Astrocyte (in vitro differentiated cells and primary cell): ENCODE measurements around the gene KLF15. TPM values are rescaled to one million over a fixed set of nuclear protein-coding genes. Genes with fewer than 3 reads are reported as not detected.
A peak's percentile ranks its signal among the peaks of the same experiment; 100 is the strongest.

Experiments
- DNase-seq: peaks from one replicate; pipeline ENCODE4 v3.0.0-alpha.2; 2010; ENCODE audit warnings: low read depth
- FAIRE-seq: peaks from 2 replicates; lab custom pipeline; 2011; peaks lifted over from hg19 to GRCh38; lab: Jason Lieb, UNC
- H2AFZ ChIP-seq: 2 replicates; pipeline ENCODE4 v1.6.0; 2012; ENCODE audit warnings: low read depth, low read length, inconsistent platforms
- H3K27ac ChIP-seq: 2 replicates; pipeline ENCODE4 v1.5.1; 2011; ENCODE audit warnings: low read depth, low read length, inconsistent platforms
- H3K27me3 ChIP-seq: 2 replicates; pipeline ENCODE4 v1.6.0; 2011; ENCODE audit warnings: low read length, inconsistent platforms; ENCODE audit not compliant: insufficient read depth
- H3K36me3 ChIP-seq: 2 replicates; pipeline ENCODE4 v1.5.1; 2011; ENCODE audit warnings: low read length, inconsistent platforms; ENCODE audit not compliant: insufficient read depth
- H3K4me1 ChIP-seq: 2 replicates; pipeline ENCODE4 v1.5.1; 2011; ENCODE audit warnings: low read length, inconsistent platforms; ENCODE audit not compliant: insufficient read depth
- H3K4me2 ChIP-seq: 2 replicates; pipeline ENCODE4 v1.6.0; 2012; ENCODE audit warnings: low read length, inconsistent platforms
- H3K4me3 ChIP-seq: 2 replicates; pipeline ENCODE4 v1.5.1; 2011; ENCODE audit warnings: low read depth, mild to moderate bottlenecking, low read length, inconsistent platforms; ENCODE audit not compliant: insufficient read depth
- H3K79me2 ChIP-seq: 2 replicates; pipeline ENCODE4 v1.6.0; 2012; ENCODE audit warnings: mild to moderate bottlenecking, low read length, inconsistent platforms; ENCODE audit not compliant: insufficient read depth
- H3K9ac ChIP-seq: 2 replicates; pipeline ENCODE4 v1.6.0; 2012; ENCODE audit warnings: mild to moderate bottlenecking, low read length, inconsistent platforms
- H3K9me3 ChIP-seq: 2 replicates; pipeline ENCODE4 v1.5.1; 2012; ENCODE audit warnings: low read depth, mild to moderate bottlenecking, low read length, inconsistent platforms; ENCODE audit not compliant: insufficient read depth
- H4K20me1 ChIP-seq: 2 replicates; pipeline ENCODE4 v1.6.0; 2012; ENCODE audit warnings: low read length, inconsistent platforms; ENCODE audit not compliant: insufficient read depth
- H3K27ac Mint-ChIP-seq: one replicate; pipeline ENCODE4 v1.8.0; 2021; ENCODE audit warnings: mild to moderate bottlenecking, mixed read lengths; ENCODE audit not compliant: unreplicated experiment
- H3K27me3 Mint-ChIP-seq: one replicate; pipeline ENCODE4 v1.8.0; 2021; ENCODE audit warnings: low read depth, mixed read lengths; ENCODE audit not compliant: unreplicated experiment
- H3K36me3 Mint-ChIP-seq: one replicate; pipeline ENCODE4 v1.8.0; 2021; ENCODE audit warnings: low read depth, mixed read lengths; ENCODE audit not compliant: unreplicated experiment
- H3K4me1 Mint-ChIP-seq: one replicate; pipeline ENCODE4 v1.8.0; 2021; ENCODE audit warnings: low read depth, mixed read lengths; ENCODE audit not compliant: unreplicated experiment
- H3K4me3 Mint-ChIP-seq: one replicate; pipeline ENCODE4 v1.8.0; 2021; ENCODE audit warnings: mild to moderate bottlenecking, moderate library complexity, mixed read lengths; ENCODE audit not compliant: unreplicated experiment
- H3K9me3 Mint-ChIP-seq: one replicate; pipeline ENCODE4 v1.8.0; 2021; ENCODE audit warnings: mild to moderate bottlenecking, mixed read lengths; ENCODE audit not compliant: unreplicated experiment
- EZH2 ChIP-seq: IDR thresholded peaks from 2 replicates; pipeline ENCODE4 v1.6.1; 2012; ENCODE audit warnings: mild to moderate bottlenecking, low read length, inconsistent platforms; ENCODE audit not compliant: insufficient read depth
- total RNA-seq: library from RNA; stranded (reverse); gene quantifications from 2 replicates; pipeline ENCODE4 v1.2.1, GENCODE V29; 2021
- TF ChIP-seq, protein P1 (sequence below): IDR thresholded peaks from 2 replicates; pipeline ENCODE4 v1.5.1; 2011; ENCODE audit warnings: low read depth, mild to moderate bottlenecking, inconsistent platforms, low read length, moderate library complexity; ENCODE audit not compliant: insufficient read depth

Gene KLF15
- total RNA-seq, 1 donor from 2014 or later: 0.34 TPM

GRCh38 chr3:126390201-126390600 is 33.0 kb upstream of the KLF15 start:
- H3K9me3 ChIP-seq: no peaks in the 10 kb centered on the region
- H3K36me3 Mint-ChIP-seq: no peaks in the 10 kb centered on the region
- no peaks in the 10 kb centered on the region for H3K36me3 ChIP-seq
- no peak overlapping the region for H3K4me3 ChIP-seq
- H3K9ac ChIP-seq: no peak overlapping the region
- no peak overlapping the region for H3K4me2 ChIP-seq
- no peaks in the 10 kb centered on the region for H4K20me1 ChIP-seq
- H3K4me1 Mint-ChIP-seq: peaks cover 2% of the 10 kb centered on the region
- peaks cover 56% of the 10 kb centered on the region for H3K27me3 Mint-ChIP-seq
- H3K27me3 ChIP-seq: peaks cover 30% of the 10 kb centered on the region
- no peak overlapping the region for H3K27ac ChIP-seq
- H2AFZ ChIP-seq: no peak overlapping the region
- no peak overlapping the region for H3K27ac Mint-ChIP-seq
- H3K9me3 Mint-ChIP-seq: peaks cover 4% of the 10 kb centered on the region
- TF ChIP-seq, protein P1, sequence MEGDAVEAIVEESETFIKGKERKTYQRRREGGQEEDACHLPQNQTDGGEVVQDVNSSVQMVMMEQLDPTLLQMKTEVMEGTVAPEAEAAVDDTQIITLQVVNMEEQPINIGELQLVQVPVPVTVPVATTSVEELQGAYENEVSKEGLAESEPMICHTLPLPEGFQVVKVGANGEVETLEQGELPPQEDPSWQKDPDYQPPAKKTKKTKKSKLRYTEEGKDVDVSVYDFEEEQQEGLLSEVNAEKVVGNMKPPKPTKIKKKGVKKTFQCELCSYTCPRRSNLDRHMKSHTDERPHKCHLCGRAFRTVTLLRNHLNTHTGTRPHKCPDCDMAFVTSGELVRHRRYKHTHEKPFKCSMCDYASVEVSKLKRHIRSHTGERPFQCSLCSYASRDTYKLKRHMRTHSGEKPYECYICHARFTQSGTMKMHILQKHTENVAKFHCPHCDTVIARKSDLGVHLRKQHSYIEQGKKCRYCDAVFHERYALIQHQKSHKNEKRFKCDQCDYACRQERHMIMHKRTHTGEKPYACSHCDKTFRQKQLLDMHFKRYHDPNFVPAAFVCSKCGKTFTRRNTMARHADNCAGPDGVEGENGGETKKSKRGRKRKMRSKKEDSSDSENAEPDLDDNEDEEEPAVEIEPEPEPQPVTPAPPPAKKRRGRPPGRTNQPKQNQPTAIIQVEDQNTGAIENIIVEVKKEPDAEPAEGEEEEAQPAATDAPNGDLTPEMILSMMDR: no peak
- TF ChIP-seq EZH2: no peak
- H3K79me2 ChIP-seq: no peaks in the 10 kb centered on the region
- no peak overlapping the region for H3K4me3 Mint-ChIP-seq
- H3K4me1 ChIP-seq: no peaks in the 10 kb centered on the region
- FAIRE-seq (no peak), DNase-seq (no peak)

GRCh38 chr3:126389794-126390146 is 32.6 kb upstream of the KLF15 start:
- TF ChIP-seq, protein P1: no peak
- no peak for TF ChIP-seq EZH2
- Mint-ChIP-seq H3K4me1 (peaks cover 2% of the 10 kb centered on the region), H3K9me3 (peaks cover 5% of the 10 kb centered on the region), H3K27ac (peak overlapping the region; percentile 23), H3K36me3 (no peaks in the 10 kb centered on the region), H3K4me3 (peak overlapping the region; percentile 66), H3K27me3 (peaks cover 55% of the 10 kb centered on the region)
- Histone ChIP-seq H3K9me3 (no peaks in the 10 kb centered on the region), H3K9ac (no peak overlapping the region), H3K36me3 (no peaks in the 10 kb centered on the region), H3K79me2 (no peaks in the 10 kb centered on the region), H3K4me1 (no peaks in the 10 kb centered on the region), H3K4me3 (no peak overlapping the region), H2AFZ (peak overlapping the region; percentile 73), H3K4me2 (peak overlapping the region; percentile 88), H3K27ac (no peak overlapping the region), H3K27me3 (peaks cover 30% of the 10 kb centered on the region), H4K20me1 (no peaks in the 10 kb centered on the region)
- DNase-seq (no peak), FAIRE-seq (no peak)

DNA sequence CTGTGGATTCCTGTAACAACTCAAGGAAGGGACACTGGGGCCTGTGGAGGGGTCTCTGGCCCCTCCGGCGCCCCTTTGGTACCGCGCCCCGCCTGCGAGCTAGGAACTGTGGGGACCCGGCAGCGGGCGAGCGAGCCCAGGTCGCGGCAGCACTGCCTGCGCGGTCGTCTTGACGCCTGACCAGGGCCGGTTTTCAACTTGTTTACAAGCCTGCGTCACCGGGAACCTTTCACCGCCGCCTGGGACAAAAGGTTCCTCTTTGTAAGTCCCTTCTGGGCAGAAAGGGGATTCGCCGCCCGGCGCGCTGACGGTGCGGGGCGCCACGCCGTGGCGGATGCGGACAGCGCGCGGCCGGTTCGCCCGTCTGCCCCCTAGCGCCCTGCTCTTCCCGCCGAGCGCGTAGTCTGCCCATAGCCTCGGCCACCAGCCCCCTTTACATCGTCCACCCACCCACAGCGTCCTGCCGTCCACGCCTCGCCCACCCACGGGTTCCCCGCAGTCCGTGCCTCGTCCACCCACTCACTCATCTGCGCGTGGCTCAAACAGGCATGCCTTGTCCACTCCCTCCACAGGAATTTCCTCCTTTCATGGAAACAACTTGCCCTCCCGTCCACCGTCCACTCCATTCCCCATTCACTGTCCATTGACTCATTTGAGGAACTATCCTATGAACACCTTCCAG is 32.0 kb upstream of the KLF15 start:
- Histone ChIP-seq H3K4me2 (peak overlapping the region; percentile 88), H3K9ac (peak overlapping the region; percentile 66), H3K27ac (no peak overlapping the region), H2AFZ (peak overlapping the region; percentile 73), H3K36me3 (no peaks in the 10 kb centered on the region), H3K4me3 (peak overlapping the region; percentile 57), H3K4me1 (no peaks in the 10 kb centered on the region), H3K79me2 (no peaks in the 10 kb centered on the region), H3K9me3 (no peaks in the 10 kb centered on the region), H3K27me3 (peaks cover 27% of the 10 kb centered on the region), H4K20me1 (no peaks in the 10 kb centered on the region)
- H3K4me3 Mint-ChIP-seq: peak overlapping the region; percentile 66
- H3K9me3 Mint-ChIP-seq: peaks cover 8% of the 10 kb centered on the region
- peaks cover 2% of the 10 kb centered on the region for H3K4me1 Mint-ChIP-seq
- H3K27ac Mint-ChIP-seq: peak overlapping the region; percentile 23
- no peaks in the 10 kb centered on the region for H3K36me3 Mint-ChIP-seq
- peaks cover 52% of the 10 kb centered on the region for H3K27me3 Mint-ChIP-seq
- no peak for TF ChIP-seq EZH2
- TF ChIP-seq, protein P1: peak; percentile 56
- peak; percentile 59 for DNase-seq
- no peak for FAIRE-seq
